GM12892 (cell line): ENCODE results near the gene ATXN1.

ENCODE experiments used
- DNase-seq: peaks from one replicate; pipeline ENCODE4 v3.0.0; 2011; ENCODE audit not compliant: insufficient read length
- FAIRE-seq: peaks from 2 replicates; lab custom pipeline; 2011; peaks lifted over from hg19 to GRCh38; lab: Jason Lieb, UNC
- POLR2A ChIP-seq: IDR thresholded peaks from 2 replicates; pipeline ENCODE4 v1.6.1; 2011; ENCODE audit warnings: low read depth, low read length, control low read depth
- POLR2AphosphoS5 ChIP-seq: IDR thresholded peaks from 2 replicates; pipeline ENCODE4 v1.6.1; 2011; ENCODE audit warnings: low read depth, low read length, control low read depth
- TAF1 ChIP-seq: IDR thresholded peaks from 2 replicates; pipeline ENCODE4 v1.6.1; 2011; ENCODE audit warnings: low read depth, mild to moderate bottlenecking, control low read depth, low read length, borderline replicate concordance

Gene ATXN1

GRCh38 chr6:16649890-16650289 lies 111.4 kb downstream of the ATXN1 start:
- TF ChIP-seq TAF1 (no peak), POLR2A (no peak), POLR2AphosphoS5 (no peak)
- no peak for FAIRE-seq
- no peak for DNase-seq

GRCh38 chr6:16649241-16649640 lies 112.0 kb downstream of the ATXN1 start:
- DNase-seq, result no peak
- FAIRE-seq, result no peak
- TF ChIP-seq TAF1 (no peak), POLR2A (no peak), POLR2AphosphoS5 (no peak)

- no peak for FAIRE-seq
- no peak for TF ChIP-seq POLR2AphosphoS5
- no peak for TF ChIP-seq POLR2A
- TF ChIP-seq TAF1, result no peak
Measured at GRCh38 chr6:16648003-16648402, 113.3 kb downstream of the ATXN1 start.

GRCh38 chr6:16647422-16647821 lies 113.8 kb downstream of the ATXN1 start:
- TF ChIP-seq POLR2A, result no peak
- TF ChIP-seq TAF1, result no peak
- TF ChIP-seq POLR2AphosphoS5, result no peak
- FAIRE-seq, result no peak
- no peak for DNase-seq

More at GRCh38 chr6:16648003-16648402, 113.3 kb downstream of the ATXN1 start:
- no peak for DNase-seq

- no peak for FAIRE-seq
- DNase-seq, result no peak
- TF ChIP-seq POLR2AphosphoS5 (no peak), TAF1 (no peak), POLR2A (no peak)
Measured at GRCh38 chr6:16644540-16645250, 116.6 kb downstream of the ATXN1 start.

GRCh38 chr6:16639684-16640480 lies 121.4 kb downstream of the ATXN1 start:
- DNase-seq, result no peak
- no peak for FAIRE-seq
- TF ChIP-seq POLR2AphosphoS5 (no peak), POLR2A (no peak), TAF1 (no peak)

- DNase-seq, result no peak
- no peak for FAIRE-seq
Measured at GRCh38 chr6:16637635-16638034, 123.6 kb downstream of the ATXN1 start.

GRCh38 chr6:16635810-16636602 lies 125.3 kb downstream of the ATXN1 start:
- FAIRE-seq (peak; percentile 70), DNase-seq (no peak)
- TF ChIP-seq TAF1 (no peak), POLR2AphosphoS5 (no peak), POLR2A (no peak)

More at GRCh38 chr6:16637635-16638034, 123.6 kb downstream of the ATXN1 start:
- TF ChIP-seq POLR2A, result no peak
- TF ChIP-seq TAF1, result no peak
- no peak for TF ChIP-seq POLR2AphosphoS5

- FAIRE-seq (no peak), DNase-seq (no peak)
- TF ChIP-seq POLR2AphosphoS5 (no peak), POLR2A (no peak), TAF1 (no peak)
Measured at GRCh38 chr6:16635291-16635809, 125.9 kb downstream of the ATXN1 start.

- no peak for TF ChIP-seq POLR2AphosphoS5
- no peak for TF ChIP-seq TAF1
- TF ChIP-seq POLR2A, result no peak
- no peak for DNase-seq
- FAIRE-seq, result no peak
Measured at GRCh38 chr6:16634855-16635254, 126.4 kb downstream of the ATXN1 start.

GRCh38 chr6:16633961-16634360 lies 127.3 kb downstream of the ATXN1 start:
- TF ChIP-seq POLR2A (no peak), TAF1 (no peak), POLR2AphosphoS5 (no peak)
- DNase-seq (no peak), FAIRE-seq (no peak)
